DOHH2 (cell line): ENCODE data around the gene STT3B.

Experiments
- H3F3A ChIP-seq: fragments of 200-600 bp; sonication (generic), shearing (Covaris generic); 2 replicates; pipeline ENCODE4 v1.6.0; 2016; ENCODE audit warnings: antibody characterized with exemption, mild to moderate bottlenecking; ENCODE audit not compliant: control insufficient read depth, insufficient read depth
- H3K27ac ChIP-seq: fragments of 200-600 bp; sonication (generic); 2 replicates; pipeline ENCODE4 v1.5.1; 2014; ENCODE audit warnings: low read depth, mild to moderate bottlenecking, low read length, moderate library complexity
- H3K27me3 ChIP-seq: fragments of 200-600 bp; sonication (generic); 2 replicates; pipeline ENCODE4 v1.6.1; 2014; ENCODE audit warnings: mild to moderate bottlenecking, low read length, mixed read lengths; ENCODE audit not compliant: control insufficient read depth
- H3K36me3 ChIP-seq: fragments of 200-600 bp; sonication (generic); 2 replicates; pipeline ENCODE4 v1.6.1; 2014; ENCODE audit warnings: mild to moderate bottlenecking, low read length, moderate library complexity, mixed read lengths; ENCODE audit not compliant: control insufficient read depth
- H3K4me1 ChIP-seq: fragments of 200-600 bp; sonication (generic); 2 replicates; pipeline ENCODE4 v1.6.1; 2014; ENCODE audit warnings: mild to moderate bottlenecking, low read length, mixed read lengths; ENCODE audit not compliant: control insufficient read depth
- H3K4me2 ChIP-seq: fragments of 200-600 bp; sonication (generic); 2 replicates; pipeline ENCODE4 v1.6.0; 2014; ENCODE audit warnings: mild to moderate bottlenecking, low read length, moderate library complexity
- H3K4me3 ChIP-seq: fragments of 200-600 bp; sonication (generic); 2 replicates; pipeline ENCODE4 v1.5.1; 2014; ENCODE audit warnings: mild to moderate bottlenecking, low read length, mixed read lengths
- H3K79me2 ChIP-seq: fragments of 200-600 bp; sonication (generic); 2 replicates; pipeline ENCODE4 v1.6.1; 2014; ENCODE audit warnings: mild to moderate bottlenecking, low read length, mixed read lengths; ENCODE audit not compliant: control insufficient read depth
- H3K9me2 ChIP-seq: fragments of 200-600 bp; sonication (generic); replicated peaks from 2 replicates; pipeline ENCODE4 v1.6.1; 2014; ENCODE audit warnings: mild to moderate bottlenecking, low read length, mixed read lengths; ENCODE audit not compliant: control insufficient read depth
- H3K9me3 ChIP-seq: fragments of 200-600 bp; sonication (generic); 2 replicates; pipeline ENCODE4 v1.6.1; 2014; ENCODE audit warnings: antibody characterized with exemption, low read length, mixed read lengths; ENCODE audit not compliant: control insufficient read depth, insufficient read depth
- H4K20me1 ChIP-seq: fragments of 200-600 bp; sonication (generic); 2 replicates; pipeline ENCODE4 v1.6.0; 2014; ENCODE audit warnings: low read depth, mild to moderate bottlenecking, antibody characterized with exemption, low read length, moderate library complexity; ENCODE audit not compliant: control insufficient read depth, insufficient read depth
- EZH2phosphoT487 ChIP-seq: fragments of 200-600 bp; sonication (generic); IDR thresholded peaks from 2 replicates; pipeline ENCODE4 v1.6.1; 2017; ENCODE audit warnings: borderline replicate concordance, mild to moderate bottlenecking, antibody characterized with exemption, low read length, moderate library complexity, mixed read lengths
- TF ChIP-seq, protein P1 (sequence below): fragments of 200-600 bp; sonication (generic); IDR thresholded peaks from one replicate; pipeline ENCODE4 v1.5.1; 2014; ENCODE audit warnings: antibody characterized with exemption, mild to moderate bottlenecking, low read depth, low read length; ENCODE audit not compliant: poor library complexity, severe bottlenecking

STT3B gene

DNA sequence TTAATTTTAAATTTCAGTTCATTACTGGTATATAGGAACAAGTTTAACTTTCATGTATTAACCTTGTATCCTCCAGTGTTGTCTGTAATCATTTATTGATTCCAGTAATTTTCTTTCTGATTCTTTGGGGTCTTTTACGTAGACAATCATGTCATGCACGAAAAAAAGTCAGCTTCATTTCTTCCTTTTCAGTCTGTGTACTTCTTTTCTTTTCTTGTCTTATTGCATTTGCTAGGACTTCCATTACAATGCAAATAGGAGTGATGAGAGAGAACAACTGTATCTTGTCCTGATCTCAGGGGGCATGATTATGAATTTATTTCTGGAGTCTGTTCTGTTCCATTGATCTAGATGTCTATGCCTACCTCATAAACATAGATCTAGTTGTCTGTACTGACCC is 56.5 kb downstream of the STT3B start:
- no peaks in the 10 kb centered on the region for H3K9me2 ChIP-seq
- no peaks in the 10 kb centered on the region for H3K27me3 ChIP-seq
- H3K4me1 ChIP-seq: no peaks in the 10 kb centered on the region
- no peak for TF ChIP-seq EZH2phosphoT487
- TF ChIP-seq, protein P1, sequence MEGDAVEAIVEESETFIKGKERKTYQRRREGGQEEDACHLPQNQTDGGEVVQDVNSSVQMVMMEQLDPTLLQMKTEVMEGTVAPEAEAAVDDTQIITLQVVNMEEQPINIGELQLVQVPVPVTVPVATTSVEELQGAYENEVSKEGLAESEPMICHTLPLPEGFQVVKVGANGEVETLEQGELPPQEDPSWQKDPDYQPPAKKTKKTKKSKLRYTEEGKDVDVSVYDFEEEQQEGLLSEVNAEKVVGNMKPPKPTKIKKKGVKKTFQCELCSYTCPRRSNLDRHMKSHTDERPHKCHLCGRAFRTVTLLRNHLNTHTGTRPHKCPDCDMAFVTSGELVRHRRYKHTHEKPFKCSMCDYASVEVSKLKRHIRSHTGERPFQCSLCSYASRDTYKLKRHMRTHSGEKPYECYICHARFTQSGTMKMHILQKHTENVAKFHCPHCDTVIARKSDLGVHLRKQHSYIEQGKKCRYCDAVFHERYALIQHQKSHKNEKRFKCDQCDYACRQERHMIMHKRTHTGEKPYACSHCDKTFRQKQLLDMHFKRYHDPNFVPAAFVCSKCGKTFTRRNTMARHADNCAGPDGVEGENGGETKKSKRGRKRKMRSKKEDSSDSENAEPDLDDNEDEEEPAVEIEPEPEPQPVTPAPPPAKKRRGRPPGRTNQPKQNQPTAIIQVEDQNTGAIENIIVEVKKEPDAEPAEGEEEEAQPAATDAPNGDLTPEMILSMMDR: no peak
- peaks cover 4% of the 10 kb centered on the region; the same call in 1 of the 2 replicates for H3K9me3 ChIP-seq
- H3K27ac ChIP-seq: no peak overlapping the region
- no peak overlapping the region for H3K4me3 ChIP-seq
- H3K36me3 ChIP-seq: peaks cover 86% of the 10 kb centered on the region
- H3K79me2 ChIP-seq: peaks cover 99% of the 10 kb centered on the region
- no peak overlapping the region for H3K4me2 ChIP-seq
- H4K20me1 ChIP-seq: no peaks in the 10 kb centered on the region
- H3F3A ChIP-seq: no peaks in the 10 kb centered on the region

DNA sequence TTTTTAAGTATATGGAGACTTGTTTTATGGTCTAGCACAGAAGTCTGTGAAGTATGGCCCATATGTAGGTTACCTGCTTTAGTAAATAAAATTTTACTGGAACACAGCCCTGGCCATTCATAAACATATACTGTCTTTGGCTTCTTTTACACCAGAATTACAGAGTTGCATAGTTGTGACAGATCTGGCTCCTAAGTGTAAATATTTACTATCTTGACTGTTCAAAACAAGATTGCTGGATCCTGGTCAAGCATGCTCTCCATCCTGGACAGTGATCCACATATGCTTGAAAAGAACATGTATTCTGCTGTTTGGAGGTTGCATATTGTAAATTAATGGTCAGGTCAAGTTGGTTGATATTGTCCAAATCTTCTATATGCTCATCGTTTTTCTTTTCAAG is 57.9 kb downstream of the STT3B start:
- H3K79me2 ChIP-seq: peaks cover 99% of the 10 kb centered on the region
- H3K4me1 ChIP-seq: no peaks in the 10 kb centered on the region
- no peak overlapping the region for H3K4me2 ChIP-seq
- H4K20me1 ChIP-seq: no peaks in the 10 kb centered on the region
- TF ChIP-seq, protein P1: no peak
- no peak for TF ChIP-seq EZH2phosphoT487
- peaks cover 3% of the 10 kb centered on the region; the same call in 1 of the 2 replicates for H3K9me3 ChIP-seq
- H3K27me3 ChIP-seq: no peaks in the 10 kb centered on the region
- H3K27ac ChIP-seq: no peak overlapping the region
- H3F3A ChIP-seq: no peaks in the 10 kb centered on the region
- H3K4me3 ChIP-seq: no peak overlapping the region
- peaks cover 89% of the 10 kb centered on the region for H3K36me3 ChIP-seq
- H3K9me2 ChIP-seq: no peaks in the 10 kb centered on the region

DNA sequence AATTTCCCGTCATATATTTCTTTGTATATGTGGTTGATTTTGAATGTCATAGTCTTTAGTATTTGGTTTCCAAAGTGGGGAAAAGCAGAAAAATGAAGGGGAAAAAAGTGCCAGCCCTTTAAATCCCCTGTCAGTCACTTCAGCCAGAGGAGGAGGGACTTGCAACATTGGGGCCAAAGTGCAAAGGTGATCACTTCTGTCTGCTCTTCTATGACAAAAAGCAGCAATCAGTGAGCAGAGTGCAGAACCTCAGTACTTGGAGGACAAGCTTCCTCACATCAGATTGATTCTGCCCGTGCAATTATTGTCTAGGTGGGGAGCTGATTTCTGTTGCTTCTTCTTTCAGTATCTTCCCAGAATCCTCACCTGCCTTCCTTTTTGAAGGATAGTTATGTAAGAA is 60.0 kb downstream of the STT3B start:
- no peak overlapping the region for H3K4me3 ChIP-seq
- peaks cover 86% of the 10 kb centered on the region for H3K79me2 ChIP-seq
- no peak overlapping the region for H3K27ac ChIP-seq
- H3K4me1 ChIP-seq: no peaks in the 10 kb centered on the region
- H3K4me2 ChIP-seq: no peak overlapping the region
- H3K9me2 ChIP-seq: no peaks in the 10 kb centered on the region
- TF ChIP-seq, protein P1: no peak
- no peak for TF ChIP-seq EZH2phosphoT487
- no peaks in the 10 kb centered on the region for H3K27me3 ChIP-seq
- peaks cover 84% of the 10 kb centered on the region for H3K36me3 ChIP-seq
- H4K20me1 ChIP-seq: no peaks in the 10 kb centered on the region
- no peaks in the 10 kb centered on the region for H3F3A ChIP-seq
- H3K9me3 ChIP-seq: peaks cover 3% of the 10 kb centered on the region; the same call in 1 of the 2 replicates
